Right lobe of liver (tissue), 4 donors: ENCODE measurements around the gene TMEM232.

Experiments used
- CTCF ChIP-seq, 4 donors: fragments of 200-600 bp in 3 of 4; fragments of 450-650 bp in 1 of 4; IDR thresholded peaks; one replicate each; pipeline versions ENCODE4 v1.5.1 to v1.8.0; 2016 to 2022; ENCODE audit warnings: antibody characterized with exemption in 4 of 4, mild to moderate bottlenecking in 2 of 4
- POLR2A ChIP-seq: fragments of 450-650 bp; IDR thresholded peaks from one replicate; pipeline ENCODE4 v1.6.1; 2017; ENCODE audit warnings: antibody characterized with exemption, mild to moderate bottlenecking
- donor health status: DM: no; HTN: no; CAD: no.
- donor health status: DM: no; HTN: no; CAD: no.
- donor health status: DM: no; HTN: yes; CAD: no.

- no peak for TF ChIP-seq POLR2A
- TF ChIP-seq CTCF (IDR thresholded peaks at IDR 0.05), result no peak
These were observed 268.2 kb downstream of the TMEM232 start for GRCh38 chr5:110458313-110458712.
